Amniotic epithelial cell (primary cell): ENCODE results near the gene BSN.
"Not testable (repeated sequence)": the region's sequence is repeated elsewhere in the genome, so short reads cannot be mapped to it uniquely, and the experiment has no call there.

Experiments
- DNase-seq: peaks from one replicate; pipeline ENCODE4 v3.0.0-alpha.2; 2010; ENCODE audit warnings: low read depth

The BSN gene

DNA sequence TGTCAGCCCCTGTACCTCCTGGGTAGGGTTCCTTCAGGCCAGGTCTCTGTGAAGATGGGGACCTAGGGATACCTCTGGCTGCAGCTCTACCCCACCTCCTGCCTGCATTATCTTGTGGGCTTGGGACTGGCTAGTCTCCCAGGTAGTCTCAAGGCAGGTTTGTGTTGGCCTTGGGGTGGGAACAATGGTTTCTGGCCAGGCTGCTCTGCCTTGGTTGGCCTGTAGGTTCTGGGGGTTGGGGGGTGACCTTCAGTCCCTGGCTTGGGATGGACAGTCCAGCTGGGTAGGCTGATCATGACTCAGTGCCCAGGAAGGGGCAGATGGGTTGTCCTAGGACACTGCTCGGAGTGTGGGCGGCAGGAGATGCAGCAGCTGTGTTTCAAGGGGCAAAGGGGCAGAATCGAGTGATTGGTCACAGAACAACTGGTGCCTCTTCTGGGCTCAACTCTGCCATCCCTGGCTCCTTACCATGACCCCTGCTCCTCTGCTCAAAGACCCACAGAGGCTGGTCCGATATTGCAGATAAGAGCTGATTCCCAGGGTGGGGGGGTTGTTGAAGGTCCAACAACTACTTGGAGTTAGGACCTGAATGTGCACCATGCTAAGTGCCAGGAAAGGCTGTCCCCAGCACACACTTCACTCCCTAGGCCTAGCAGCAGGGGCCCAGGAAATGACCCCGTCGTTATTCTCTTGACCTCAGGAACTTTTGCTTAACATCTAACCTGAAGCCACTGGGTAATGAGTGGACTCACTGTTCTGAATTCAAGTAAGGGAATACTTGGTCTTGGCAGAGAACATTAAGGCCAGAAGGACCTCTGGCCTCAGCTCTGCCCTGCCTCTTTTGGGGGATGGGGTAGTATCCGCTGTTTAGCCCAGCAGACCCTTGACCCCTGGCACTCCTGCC is 18.1 kb upstream of the BSN start:
- no peak for DNase-seq

DNA sequence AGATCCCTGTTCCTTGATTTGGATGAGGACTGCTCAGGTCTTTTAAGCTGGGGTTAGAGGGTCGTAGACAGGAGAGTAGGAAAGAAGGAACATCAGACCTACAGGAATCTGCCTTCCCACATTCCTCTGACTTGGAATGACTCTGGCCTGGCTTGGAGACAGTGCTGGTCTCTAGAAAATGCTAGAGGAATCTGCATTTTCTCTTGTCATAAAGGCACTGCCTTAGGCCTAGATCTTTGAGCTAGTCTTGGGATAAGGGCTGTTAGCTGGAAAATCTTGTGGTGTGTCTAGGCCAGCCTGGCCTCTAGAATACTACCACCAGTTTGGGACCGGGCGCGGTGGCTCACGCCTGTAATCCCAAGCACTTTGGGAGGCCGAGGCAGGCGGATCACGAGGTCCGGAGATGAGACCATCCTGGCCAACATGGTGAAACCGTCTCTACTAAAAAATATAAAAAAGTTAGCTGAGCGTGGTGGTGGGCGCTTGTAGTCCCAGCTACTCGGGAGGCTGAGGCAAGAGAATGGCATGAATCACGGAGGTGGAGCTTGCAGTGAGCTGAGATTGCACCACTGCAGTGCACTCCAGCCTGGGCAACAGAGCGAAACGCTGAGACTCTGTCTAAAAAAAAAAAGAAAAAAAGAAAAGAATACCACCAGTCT is 17.3 kb upstream of the BSN start:
- DNase-seq, result peak; percentile 8

DNA sequence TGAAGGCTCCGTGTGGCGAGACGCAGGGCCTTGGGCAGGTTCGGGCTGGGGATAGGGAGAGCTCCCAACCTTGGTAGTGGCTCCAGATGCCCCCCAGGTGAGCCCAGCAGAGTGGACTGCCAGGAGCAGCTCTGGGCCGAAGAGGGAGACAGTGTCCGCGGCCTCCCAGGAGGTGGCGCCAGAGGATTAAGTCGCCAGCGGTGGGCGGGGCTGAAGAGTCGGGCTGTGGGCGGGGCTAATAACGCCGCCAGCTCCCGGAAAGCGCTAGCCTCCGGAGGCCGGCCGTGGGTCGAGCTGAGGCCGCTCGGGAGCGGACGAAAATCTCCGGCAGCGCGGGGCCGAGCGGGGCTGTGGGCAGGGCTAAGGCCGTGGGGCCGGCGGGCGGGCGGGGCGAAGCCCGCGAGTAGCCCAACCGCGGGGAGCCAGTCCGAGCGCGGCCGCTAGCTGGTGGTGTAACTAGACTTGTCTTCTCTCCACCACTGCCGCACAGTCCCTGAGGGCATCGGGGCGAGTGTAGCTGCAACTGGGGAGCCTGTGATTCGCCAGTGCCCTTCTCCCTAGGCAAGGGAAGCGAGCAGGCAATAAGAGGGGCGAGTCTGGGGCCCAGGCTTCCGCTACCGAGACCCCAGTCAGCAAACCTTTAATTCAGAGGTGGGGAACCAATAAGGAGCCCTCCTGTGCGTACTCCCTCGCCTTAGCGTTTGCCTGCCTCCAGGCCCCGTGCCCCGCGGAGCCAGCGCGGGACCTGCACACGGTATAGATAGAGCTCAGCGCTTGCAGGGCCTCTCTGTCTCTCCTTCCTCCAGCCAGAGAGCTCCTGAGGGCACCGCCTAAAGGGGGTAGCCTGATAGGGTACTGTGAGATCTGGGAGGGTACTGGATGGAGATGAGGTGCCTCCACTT is 14.4 kb upstream of the BSN start:
- DNase-seq, result peak; percentile 89

DNA sequence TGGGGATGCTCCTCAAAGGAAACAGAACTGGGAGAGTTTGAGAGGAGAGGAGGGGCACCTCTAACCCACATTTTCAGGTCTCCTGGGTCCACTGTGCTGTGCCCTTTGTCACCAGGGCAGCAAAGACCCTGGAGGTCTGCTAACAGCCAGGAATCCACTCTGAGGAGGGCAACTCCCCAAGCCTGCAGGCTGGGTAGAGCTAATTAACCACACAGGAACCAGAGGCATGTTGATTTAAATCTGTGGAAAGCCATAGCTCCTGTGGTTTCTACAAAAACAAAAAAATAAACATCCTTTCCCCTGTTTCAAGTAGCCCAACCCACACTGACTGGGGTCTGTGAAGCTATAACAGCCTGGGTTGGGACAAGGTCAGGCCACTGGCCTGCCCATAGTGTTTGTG is 2.2 kb upstream of the BSN start:
- no peak for DNase-seq

DNA sequence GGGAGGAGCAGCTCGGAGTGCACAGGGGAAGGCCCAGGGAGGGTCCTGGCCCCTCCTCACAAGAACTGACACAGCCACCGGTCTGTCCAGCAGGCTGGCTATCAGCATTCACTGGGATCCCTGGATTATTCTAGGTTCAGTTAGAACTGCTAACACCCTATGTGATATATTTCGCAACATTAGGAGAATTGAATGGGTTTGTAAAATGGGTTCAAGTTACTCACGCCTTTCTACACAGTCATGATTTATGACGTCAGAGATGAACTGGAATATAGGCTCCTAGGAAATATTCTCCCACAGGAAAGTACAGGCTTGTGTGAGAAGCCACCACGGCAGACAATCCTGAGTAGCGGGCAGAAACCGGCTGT is 969 bp upstream of the BSN start:
- peak; percentile 48 for DNase-seq

DNA sequence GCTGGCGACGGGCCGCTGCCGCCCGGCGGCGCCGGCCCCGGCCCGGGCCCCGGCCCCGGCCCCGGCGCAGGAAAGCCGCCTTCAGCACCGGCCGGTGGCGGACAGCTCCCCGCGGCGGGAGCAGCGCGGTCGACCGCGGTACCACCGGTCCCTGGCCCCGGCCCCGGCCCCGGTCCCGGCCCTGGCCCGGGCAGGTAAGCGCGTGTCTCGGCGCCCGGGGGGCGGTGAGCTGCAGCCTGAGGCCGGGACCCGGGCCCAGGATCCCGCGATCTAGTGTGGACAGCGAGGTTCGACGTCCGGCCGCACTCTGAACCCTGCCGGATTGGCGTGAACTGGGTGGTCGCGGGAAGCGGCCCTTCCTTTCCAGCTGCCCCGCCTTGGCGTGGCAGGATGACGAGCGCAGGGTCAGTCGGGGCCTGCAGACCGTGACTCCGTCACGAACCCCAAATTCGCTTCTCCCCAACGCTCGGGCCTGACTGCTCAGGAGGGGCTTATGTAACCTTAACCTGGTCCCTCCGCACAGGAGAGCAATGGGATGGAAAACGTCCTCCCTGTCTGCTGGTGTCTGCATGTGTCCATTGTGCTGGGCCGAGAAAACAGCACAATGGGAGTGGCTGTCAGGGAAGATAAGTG is 472 bp downstream of the BSN start:
- peak; percentile 12 for DNase-seq

DNA sequence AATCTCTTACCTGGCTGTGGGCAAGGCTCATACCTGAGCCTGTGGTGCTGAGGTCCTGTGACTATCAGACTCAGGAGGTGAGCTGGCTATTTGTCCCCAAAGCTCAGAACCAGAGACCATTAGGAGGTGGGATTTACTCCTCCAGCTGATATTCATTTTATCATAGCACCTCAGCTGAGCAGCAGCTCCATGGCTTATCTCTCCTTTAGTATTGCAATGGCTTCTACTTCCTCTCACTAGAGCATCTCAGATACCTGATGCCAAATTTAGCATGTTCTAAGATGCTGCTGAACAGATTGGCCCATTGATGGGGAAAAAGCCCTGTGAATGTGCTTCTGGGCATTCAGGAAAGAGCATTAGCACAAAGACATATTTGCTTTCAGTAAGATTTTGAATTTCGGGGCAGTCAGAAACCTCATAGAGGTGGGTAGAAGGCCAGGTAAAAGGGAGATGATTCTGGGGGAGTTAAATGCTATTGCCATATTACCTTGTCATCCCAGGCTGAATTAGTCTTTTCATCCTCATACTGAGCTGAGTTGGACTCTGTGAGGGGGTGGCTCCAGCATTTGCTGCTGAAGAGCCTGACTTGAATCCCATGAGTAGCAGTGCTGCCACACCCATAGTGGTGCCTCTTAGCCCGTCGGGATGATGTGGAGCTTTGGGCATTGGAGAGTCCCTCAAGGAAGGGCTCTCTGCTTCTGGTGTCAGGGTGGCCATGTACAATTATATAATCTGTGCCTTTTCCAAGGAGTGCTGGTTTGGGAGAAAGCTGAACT is 2.4 kb downstream of the BSN start:
- DNase-seq, result no peak

DNA sequence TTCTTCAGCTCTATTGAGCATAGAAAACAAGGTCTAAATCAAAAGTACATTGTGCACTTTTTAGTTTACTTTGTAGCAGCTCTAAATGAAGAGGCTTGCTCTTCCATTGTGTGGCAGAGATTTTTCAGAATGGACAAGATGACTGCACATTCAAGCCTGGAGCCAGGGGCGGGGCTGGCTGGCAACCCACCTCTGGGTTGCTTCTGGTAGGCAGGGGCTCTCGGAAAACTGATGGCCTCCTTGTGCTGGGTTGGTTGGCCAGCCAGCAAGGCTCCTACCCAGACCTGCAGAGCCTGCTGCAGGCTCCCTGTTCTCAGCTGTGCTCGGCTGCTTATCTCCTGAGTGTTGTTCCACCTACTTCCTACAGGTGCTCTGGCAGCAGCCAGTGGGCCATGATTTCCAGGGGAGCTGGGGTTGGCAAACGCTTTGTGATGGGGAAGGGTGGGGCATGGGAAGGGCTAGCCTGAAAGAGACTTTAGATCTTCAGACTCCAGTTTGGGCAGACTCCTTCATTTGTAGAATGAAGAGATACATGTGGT is 8.8 kb downstream of the BSN start:
- no peak for DNase-seq

DNA sequence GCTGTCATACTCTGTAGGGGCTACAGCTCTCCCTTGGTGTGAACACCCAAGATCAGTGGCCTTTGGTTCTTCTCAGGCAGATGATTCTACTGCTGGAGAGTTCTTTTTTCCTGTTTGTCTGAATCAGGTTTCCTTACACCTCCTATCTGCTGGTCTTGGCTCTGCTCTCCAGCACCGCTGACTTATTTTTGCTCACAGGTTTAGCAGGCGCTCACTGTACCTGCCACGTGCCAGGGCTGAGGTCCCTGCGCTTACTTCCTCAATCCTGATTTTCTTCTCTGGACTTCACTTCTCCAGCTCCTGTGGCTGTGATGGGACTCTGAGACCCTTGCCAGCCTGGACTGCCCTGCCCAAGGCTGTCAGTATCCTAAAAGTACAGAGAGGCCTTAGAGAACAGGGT is 9.5 kb downstream of the BSN start:
- no peak for DNase-seq

DNA sequence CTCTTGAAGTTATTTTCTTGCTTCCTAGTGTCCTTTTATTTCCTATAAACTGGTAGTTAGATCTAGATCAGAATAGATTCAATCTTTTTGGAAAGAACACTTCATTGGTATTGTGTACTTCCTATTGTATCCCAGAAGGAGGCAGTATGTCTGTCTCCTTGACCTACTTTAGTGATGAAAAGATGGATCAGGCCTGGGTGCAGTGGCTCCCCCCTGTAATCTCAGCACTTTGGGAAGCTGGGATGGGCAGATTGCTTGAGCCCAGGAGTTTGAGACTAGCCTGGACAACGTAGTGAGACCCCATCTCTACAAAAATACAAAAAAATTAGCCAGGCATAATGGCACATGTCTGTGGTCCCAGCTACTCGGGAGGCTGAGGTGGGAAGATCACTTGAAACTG is 12.0 kb downstream of the BSN start:
- DNase-seq, result peak; percentile 3

DNA sequence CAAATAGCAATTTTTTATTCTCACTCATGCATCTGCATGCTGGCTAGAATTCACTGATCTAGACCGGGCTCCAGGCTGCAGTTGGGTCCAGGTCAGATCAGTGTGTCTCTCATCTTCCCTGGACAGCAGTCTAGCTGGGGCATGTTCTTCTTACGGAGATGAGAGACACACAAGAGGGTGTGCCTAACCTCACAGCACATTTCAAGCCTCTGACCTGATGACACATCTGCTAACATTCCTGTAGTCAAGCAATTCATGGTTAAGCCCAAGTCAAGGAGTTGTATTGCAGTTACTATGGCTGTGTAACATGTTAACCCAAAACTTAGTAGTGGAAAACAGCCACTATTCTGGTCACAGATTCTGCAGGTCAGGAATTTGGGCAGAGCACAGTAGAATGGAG is 13.1 kb downstream of the BSN start:
- DNase-seq, result no peak

DNA sequence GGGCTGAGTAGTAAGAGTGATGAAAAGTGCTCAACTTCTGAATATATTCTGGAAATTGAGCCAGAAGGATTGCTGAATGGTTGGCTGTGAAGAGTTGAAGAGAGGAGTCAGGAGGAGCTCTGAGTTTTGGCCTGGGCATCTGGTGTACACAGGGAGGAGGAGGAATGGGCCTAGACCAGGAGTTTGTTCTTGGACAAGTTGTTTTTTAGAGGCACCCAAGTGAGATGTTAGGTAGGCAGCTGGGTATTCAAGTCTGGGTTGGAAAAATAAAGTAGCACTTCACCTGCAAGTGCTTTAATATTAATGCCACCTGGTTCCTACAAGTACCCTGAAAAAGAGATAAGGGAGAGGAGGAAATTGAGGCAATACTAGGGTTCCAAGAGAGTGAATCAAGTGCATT is 14.7 kb downstream of the BSN start:
- no peak for DNase-seq

DNA sequence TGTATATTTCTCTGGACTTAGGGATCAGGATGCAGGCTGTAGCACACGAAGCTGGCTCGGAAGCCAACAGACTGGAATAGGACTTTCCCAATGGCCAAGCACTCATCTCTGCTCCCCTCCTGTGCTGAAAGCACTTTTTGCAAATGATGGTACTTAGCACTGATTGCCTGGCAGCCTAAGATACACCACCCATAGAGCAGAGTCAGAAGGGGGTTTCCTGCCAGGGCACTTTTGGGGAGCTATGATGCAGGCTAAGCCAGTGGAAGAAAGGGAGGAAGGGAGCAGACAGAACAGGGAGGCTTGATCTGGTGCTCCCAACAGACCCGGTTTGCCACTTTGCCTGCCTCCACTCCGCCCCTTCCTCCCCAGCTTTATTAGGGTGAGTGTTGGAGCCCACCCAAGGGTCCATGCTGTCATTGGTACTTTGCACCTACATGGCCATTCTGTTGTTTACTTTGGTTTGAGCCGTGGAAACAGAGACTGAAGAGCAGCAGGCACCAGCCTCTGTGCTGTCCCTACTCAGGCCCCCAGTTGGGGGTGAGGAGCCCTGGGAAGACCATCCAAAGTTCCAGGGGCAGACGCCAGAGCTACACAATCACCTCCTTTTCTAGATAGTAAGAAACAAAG is 15.9 kb downstream of the BSN start:
- no peak for DNase-seq

DNA sequence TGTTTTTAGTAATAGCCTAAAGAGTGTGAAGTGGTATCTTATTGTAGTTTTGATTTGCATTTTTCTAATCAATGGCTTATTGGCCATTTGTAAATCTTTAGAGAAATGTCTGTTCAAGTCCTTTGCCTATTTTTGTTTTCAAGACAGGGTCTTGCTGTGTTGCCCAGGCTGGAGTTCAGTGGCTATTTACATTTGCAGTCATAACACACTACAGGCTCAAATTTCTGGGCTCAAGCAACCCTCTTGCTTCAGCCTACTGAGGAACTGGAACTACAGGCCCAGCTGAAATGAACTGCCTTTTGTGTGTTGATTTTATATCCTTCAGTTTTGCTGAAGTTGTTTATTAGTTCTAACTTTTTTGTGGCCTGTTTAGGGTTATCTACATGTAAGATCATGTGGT is 27.9 kb downstream of the BSN start:
- DNase-seq, result no peak

DNA sequence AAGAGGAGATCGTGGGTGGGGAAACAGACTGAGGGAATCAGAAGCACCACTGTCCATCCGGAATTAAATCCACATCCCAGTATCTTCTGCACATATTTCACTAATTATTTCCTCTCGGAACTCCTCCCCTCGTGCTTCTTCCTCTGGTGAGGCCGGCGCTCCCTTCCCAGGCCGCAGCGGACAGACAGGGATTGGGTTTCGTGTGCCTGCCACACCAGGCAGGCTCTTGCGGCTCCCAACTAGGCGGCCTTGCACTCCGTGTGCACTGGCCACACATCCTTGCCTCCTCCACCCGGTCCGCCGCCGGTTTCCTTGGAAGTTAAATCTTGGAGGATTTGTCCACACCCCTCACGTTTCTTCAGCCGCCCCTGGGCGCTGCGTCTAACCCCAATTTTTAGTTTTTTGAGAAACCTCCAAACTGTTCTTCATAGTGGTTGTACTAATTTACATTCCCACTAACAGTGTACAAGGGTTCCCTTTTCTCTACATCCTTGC is 31.0 kb downstream of the BSN start:
- DNase-seq, result not testable (repeated sequence)

DNA sequence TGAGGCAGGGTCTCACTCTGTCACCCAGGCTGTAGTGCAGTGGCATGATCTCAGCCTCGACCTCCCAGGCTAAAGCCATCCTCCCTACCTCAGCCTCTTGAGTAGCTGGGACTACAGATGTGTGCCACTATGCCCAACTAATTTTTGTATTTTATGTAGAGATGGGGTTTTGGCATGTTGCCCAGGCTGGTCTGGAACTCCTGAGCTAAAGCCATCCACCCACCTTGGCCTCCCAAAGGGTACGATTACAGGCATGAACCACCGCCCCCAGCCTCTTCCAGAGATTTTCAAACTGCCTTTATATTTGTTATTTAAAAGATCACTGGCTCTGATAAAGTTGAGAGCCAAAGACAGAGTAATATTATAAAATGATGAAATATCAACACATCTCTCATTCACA is 37.3 kb downstream of the BSN start:
- no peak for DNase-seq

DNA sequence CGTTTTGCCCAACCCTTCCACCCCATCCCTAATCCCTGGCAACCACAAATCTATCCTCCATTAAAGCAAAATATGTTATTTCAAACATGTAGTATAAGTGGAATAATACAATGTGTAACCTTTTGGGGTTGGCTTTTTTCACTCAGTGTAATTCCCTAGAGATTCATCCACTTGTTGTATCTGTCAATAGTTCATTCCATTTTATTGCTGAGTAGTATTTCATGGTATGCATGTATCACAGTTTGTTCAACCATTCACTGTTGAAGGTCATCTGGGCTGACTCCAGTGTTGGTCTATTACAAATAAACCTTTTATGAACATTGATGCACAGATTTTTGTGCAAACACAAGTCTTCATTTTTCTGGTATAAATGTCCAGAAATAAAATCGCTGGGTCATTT is 38.8 kb downstream of the BSN start:
- DNase-seq, result no peak

DNA sequence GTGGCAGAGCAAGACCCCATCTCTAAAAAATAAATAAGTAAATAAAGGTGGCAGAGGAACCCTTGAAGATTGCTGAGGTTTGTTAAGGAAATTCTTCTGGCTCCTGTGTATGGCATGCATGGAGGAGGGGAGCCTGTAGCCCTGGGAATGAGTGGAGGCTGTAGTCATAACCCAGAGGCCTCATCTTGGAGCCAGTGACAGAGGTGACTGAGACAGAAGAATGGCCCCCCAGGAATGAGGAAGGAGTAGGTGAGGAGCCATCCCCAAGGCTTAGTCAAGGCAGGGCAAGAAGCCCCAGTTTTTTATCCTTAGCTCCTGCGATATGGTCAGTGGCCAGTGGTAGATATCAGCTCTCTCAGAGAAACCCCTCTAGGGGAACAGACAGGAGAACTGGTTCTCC is 46.5 kb downstream of the BSN start:
- DNase-seq, result no peak

DNA sequence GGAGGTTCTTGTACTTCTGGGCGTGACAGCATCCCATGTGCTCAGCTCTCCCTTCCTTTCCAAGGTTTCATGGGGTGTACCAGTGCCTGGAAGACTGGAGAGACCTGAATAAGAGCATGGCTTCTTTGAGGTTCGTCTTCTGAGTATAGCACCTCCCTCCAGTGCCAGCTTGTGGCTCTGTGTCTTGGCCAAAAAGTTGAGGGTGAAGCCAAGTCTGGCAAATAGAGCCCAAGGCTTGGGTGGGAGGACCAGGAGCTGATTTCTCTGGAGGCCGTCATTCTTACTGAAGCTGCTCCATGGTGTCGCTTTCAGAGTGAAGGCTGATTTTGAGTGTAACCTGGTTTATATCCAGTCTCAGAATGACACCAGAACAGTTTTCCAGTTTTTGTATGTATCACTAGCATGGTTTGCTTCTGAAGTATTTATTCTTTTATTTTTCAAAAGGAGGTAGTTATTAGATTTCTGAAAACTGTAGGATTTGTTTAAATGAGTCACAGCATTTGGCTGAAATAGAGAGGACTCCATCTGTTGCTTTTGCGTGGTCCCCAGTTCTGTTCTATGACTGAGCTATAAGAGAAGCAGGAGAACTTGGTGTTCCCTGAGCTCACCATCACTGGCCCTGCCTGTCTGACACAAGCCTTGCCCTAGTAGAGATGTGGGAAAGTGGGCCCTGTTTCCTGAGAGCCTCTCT is 47.2 kb downstream of the BSN start:
- no peak for DNase-seq

DNA sequence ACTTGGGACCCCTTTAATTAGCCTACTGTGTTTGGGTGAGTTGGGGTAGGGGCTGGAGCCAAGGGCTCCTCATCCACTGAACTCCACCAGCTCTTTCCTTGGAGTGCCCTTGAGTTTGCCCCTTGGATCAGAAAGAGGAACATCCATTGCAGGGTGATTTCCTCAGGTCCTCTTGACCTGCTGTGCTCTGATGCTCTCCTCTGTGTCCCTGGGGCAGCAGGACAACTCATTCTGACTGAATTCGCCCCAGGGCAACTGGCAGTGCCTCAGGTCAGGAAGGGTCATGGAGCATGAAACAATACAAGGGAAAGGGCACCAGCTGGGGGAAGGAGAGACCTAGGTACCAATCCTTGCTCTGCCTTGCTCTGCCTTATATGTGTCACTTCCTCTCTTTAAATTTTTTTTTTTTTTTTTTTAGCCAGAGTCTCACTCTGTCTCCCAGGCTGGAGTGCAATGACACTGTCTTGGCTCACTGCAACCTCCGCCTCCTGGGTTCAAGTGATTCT is 47.8 kb downstream of the BSN start:
- no peak for DNase-seq
